NCI-H1694 (cell line): ENCODE measurements around the gene GABPB2.
"Not testable (repeated sequence)": the region's sequence is repeated elsewhere in the genome, so short reads cannot be mapped to it uniquely, and the experiment has no call there.

ENCODE experiments used
- DNase-seq: peaks from one replicate; lab custom pipeline; 2025; lab: John Stamatoyannopoulos, UW

The GABPB2 gene

DNA sequence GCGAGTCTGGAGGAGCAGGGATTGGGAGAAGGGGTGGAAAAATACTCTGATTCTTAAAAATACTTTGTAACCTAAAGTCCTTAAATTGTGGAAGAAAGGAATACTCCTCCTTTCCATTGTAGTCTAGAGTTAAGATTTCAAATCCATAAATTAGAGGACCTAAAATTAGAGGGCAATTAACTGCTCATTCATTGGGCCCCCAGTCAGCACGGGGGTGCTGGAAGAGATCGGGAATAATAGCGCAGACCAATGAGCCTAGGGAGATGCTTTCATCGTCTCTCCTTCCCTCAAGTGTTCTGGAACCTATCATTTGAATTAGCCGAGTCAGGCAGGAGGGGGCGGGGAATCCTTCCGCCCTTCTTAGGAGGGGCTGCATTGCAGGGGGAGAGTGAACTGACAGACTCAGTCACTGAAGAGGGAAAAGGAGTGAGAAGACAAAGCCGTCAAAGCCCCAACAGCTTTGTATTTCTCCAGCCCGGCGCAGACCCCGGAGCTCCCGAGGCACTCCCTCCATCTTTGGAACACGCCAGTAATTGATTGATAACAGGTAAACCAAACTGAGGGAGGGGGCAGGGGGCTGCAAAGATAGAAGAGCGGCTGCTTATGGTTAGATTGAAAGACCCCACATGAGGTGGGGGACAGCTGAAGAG, 10.4 kb upstream of the GABPB2 start, which contains the start of gene MLLT11:
TSS of gene MLLT11 (plus strand) at position 391 of the 650 bp plus-strand sequence. CDS start 6,828 bp downstream, outside the sequence.
- peak; percentile 93 for DNase-seq

DNA sequence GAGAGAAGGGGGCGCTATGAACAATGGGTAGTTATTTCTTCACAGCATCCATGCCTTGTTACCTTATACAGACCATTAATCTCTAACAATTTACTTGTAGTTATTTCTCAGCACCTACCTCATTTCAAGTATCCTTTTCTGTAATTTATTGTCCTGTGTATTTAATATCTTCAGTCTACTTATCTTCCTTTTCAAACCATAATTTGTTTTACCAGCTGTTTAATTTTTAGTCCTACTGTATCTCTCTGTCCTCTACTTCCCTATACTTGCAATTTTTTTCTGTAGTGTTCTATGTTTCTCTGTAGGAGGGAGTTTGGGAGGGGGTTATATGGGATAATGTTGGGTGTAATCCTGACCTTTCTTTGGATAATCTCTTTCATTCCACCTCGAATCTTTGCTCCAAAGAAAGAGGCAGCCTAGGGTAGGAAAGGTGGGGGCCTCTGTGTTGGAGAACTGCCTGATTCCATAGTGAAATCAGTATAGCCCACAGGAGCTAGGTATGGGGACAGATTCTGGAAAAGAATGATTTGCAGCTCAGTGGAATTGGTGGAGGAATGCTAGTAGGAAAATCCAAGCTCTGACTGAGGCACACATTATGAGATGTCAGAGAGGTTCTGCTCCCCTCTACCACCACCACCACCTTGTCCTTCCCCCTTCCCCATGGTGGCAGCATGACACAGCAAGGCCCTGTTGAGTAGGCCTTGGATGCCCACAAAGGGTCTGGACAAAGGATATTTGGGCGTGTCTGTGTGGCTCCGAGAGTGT, 9.7 kb upstream of the GABPB2 start:
- DNase-seq, result peak; percentile 56

DNA sequence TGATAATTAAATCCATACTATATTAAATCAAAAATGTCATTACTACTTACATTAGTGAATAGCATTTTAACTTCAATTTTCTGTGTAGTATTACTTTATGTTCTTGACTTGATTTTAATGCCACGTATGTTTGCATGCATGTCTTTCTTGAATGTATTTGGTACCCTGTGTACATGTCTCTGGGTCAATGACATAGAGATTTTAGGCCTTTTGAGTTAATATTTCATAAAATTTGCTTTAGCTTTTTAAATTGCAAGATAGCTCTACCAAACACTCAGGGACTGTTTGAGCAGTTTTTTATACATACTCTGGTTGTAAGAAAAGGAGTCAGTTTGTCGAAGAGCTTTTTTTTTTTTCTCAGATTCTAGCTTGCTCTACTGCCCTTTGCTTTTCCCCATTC, 8.9 kb upstream of the GABPB2 start:
- no peak for DNase-seq

DNA sequence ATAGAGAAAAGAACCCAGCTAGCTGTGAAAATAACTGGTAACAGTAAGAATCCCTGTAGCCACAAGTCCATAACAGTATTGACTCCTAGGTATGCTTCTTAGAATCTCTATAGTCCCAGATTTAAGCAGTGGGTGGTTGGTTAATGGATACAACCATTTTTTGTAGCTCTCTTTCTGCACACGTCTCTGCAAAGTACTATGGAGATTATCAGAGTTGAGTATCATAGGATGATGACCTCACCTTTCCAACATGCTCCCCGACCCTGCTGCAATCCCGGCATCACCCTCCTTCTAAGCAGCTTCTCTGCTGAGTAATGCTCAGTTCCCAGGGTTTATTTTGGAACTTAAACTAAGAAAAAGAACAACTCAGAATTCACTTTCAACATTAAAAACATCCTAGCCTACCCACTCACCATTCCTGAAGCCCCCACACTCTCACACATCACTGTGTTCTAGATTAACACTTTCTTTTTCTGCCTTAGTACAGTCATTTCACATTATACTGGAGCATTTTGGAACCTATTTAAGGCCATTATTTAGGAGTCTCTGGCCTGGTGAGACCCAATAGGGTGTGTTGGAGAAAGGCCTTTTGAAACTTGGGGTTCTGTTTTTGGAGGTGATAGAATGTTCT, 7.7 kb upstream of the GABPB2 start:
- DNase-seq, result no peak

GRCh38 chr1:151065089-151065645, 5.4 kb upstream of the GABPB2 start:
- no peak for DNase-seq

- DNase-seq, result no peak
Observed at GRCh38 chr1:151067185-151067584, 3.4 kb upstream of the GABPB2 start.

- DNase-seq, result no peak
Observed at GRCh38 chr1:151069103-151069486, 1.5 kb upstream of the GABPB2 start.

DNA sequence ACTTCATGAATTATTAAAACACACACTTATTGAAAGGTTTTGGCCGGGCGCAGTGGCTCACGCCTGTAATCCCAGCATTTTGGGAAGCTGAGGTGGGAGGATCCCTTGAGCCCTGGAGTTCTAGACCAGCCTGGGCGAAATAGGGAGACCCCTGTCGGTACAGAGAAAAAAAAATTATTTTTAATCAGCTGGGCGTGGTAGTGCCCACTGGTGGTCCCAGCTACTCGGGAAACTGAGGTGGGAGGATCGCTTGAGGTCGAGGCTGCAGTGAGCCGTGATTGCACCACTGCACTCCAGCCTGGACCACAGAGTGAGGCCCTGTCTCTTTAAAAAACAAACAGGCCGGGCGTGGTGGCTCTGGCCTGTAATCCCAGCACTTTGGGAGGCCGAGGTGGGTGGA, 1.7 kb downstream of the GABPB2 start:
- no peak for DNase-seq

DNA sequence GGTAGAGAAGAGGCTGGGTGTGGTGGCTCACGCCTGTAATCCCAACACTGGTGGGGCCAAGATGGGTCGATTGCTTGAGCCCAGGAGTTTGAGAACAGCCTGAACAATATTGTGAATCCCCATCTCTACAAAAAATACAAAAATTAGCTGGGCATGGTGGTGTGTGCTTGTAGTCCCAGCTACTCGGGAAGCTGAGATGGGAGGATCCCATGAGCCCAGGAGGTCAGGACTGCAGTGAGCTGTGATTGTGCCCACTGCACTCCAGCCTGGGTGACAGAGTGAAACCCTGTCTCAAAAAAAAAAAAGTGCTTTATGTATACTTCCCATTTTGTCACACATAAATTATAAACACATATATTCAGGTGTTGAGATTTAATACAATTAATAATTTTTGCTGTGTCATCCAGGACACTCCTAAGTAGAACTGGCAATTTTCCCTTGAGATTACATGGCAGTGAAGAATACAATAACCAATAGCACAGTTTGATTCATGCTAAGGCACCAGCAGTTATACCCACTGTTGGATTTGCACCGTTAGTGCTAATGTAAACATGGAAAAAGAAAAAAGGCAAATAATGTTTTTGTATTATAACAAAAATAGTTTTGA, 15.5 kb downstream of the GABPB2 start:
- DNase-seq, result no peak

DNA sequence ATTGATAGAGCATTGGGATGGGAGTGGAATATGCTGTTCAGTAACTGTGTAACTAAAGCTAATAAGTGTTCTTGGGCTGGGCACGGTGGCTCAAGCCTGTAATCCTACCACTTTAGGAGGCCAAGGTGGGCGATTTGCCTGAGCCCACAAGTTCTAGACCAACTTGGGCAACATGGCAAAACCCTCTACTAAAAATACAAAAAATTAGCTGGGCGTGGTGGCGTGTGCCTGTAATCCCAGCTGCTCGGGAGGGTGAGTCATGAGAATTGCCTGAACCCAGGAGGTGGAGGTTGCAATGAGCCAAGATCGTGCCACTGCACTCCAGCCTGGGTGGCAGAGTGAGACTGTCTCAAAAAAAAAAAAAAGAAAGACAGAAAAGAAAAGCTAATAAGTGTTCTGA, 26.9 kb downstream of the GABPB2 start:
- DNase-seq, result not testable (repeated sequence)

DNA sequence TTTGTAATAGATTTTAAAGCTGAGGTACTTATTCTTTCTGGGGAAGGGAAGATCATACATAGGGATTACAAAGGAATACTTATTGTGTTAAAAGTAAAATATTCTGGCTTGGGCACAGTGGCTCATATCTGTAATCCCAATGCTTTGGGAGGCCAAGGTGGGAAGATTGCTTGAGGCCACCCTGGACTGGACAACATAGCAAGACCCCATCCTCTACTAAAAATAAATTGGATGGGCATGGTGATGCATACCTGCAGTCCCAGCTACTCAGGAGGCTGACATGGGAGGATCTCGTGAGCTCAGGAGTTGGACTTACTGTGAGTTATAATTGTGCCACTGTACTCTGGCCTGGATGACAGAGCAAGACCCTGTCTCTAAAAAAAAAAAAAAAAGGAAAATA, 27.6 kb downstream of the GABPB2 start:
- DNase-seq, result no peak

GRCh38 chr1:151104630-151105029, 34.1 kb downstream of the GABPB2 start:
- DNase-seq, result no peak

- DNase-seq, result no peak
Observed at GRCh38 chr1:151106894-151107293, 36.3 kb downstream of the GABPB2 start.

- no peak for DNase-seq
Observed at GRCh38 chr1:151108331-151108730, 37.8 kb downstream of the GABPB2 start.

DNA sequence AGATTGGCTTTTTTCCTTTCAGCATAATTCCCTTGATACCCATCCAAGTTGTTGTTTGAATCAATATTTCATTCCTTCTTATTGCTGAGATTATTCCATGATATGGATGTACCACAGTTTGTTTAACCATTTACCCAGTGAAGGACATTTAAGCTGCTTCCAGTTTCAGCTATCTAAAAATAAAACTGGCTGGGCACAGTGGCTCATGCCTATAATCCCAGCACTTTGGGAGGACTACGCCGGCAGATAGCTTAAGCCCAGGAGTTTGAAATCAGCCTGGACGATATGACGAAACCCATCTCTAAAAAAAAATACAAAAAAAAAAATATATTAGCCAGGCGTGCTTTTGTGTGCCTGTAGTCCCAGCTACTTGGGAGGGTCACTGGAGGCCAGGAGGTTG, 43.3 kb downstream of the GABPB2 start:
- DNase-seq, result no peak

DNA sequence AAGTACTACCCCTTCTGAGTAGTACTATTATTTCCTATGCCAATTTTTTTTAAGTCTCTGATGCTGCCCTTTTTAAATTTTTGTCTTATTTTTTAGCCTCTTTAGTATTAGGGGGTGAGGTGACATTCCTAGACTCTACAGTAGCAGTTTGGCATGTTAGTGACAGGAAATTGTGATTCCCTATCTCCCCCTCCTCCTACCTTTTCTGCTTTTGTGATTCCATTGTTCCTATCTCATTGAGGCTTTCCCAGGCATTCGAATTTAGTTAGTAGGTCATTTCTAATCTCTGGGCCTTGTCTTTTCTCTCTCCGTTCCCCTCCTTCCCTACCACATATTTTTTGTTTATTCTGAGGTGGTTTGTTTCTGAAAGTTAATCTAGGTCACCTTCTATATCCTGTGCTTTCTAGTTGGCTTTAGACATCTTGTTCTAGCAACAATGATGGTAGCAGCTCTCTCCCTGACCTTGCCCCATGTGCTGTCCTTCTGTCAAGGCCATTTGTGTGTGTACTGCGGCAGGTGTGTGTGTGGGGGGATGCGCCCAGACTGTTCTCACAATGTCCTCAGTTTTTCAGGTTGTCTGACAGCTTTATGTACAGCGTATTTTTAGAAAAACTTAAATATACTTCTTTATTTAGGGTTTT, 54.3 kb downstream of the GABPB2 start:
- DNase-seq, result no peak

DNA sequence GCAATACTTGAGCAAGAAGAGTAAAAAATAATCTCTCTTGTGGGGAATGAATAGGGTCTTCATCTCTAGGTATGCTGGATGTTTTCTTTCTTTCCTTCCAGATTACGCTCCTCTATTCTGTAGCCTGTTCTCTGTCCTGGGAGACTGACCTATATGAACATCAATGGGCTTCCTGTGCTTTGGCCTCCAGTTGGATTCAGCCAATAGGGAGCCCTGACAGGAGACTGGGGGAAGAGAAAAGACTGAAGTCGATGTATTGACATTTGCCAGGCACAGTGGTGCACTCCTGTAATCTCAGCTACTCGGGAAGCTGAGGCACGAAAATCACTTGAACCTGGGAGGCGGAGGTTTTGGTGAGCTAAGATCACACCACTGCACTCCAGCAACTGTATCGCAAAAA, 58.2 kb downstream of the GABPB2 start:
- DNase-seq, result no peak

DNA sequence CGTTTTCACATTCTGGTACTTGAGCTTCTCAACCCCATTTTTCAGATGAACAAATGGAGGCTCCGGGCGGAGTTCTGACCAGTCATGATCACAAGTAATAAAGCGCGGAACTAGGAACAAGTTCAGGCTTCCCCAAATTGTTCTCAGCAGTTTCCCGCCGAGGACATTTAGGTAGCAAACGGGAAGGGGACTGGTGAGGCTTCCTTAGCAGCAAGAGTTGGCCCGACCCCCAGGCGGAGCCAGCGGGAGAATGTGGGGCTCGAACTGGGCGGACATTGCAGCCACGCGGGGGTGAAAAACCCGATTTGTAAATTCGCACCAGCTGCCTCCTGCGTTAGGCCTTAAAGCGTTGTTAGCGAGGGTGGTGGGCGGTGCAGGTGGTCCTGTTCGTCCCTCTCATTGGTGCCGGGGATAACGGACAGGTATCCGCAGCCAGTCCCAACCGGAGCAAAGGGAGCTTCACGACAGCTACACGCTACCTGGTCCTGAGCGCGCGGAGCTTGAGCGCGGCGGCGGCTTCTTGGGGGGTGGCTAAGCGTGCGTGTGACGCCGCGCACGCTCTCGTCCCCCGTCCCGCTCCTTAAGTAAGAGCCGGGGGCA, 60.5 kb downstream of the GABPB2 start:
- no peak for DNase-seq

GRCh38 chr1:151131701-151132334, 61.3 kb downstream of the GABPB2 start:
- no peak for DNase-seq

DNA sequence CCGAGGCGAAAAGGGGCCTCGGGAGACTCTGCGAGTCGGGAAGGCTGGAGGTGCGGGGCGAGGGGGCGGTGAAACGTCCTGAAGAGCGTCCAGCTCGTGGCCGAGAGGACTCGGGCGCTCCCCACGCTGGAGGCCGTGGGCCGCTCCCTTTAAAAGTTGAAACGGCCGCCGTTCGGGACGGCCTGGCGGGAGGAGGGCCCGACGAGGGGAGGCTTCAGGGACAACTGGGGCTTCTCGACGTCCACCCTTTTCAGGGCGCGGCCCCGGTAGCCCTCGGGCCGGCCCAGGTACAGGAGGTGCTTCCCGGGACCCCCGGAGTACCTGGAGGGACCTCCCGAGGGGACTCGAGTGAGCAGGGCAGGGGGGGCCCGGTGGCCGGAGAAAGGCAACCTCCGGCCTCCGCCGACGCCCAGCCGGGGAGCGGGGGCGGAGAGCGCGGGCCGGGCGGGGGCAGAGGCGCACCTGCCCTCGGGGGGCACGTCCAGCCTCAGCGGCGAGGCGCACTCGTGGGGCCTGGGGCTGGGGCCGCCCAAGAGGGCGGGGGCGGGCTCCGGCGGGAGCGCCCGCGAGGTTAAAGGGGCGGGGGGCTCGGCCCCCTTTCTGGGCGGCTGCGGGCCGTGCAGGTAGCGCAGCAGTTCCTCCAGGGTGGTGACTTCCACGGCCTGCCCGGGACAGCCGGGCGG, 61.9 kb downstream of the GABPB2 start:
- DNase-seq, result no peak
